ENCODE data around the gene TYRO3.

The TYRO3 gene

GRCh38 chr15:41558400-41559238, at the start of gene TYRO3:
Gene TYRO3, plus strand, starts transcription at chr15:41559212. Its CDS starts 46 bp downstream, at chr15:41559258.
- peak; percentile 50 to 75 for DNase-seq (ENCODE audit: low spot score in 2 of 2)
- Mint-ChIP-seq H3K36me3 (peaks cover 6% of the 10 kb centered on the region), H3K27ac (peak within 1 kb of the TSS; percentile 89), H3K9me3 (no peaks in the 10 kb centered on the region), H3K4me3 (peak within 1 kb of the TSS; percentile 83), H3K4me1 (peaks cover 32% of the 10 kb centered on the region)
- ATAC-seq, result peak; percentile 71

GRCh38 chr15:41510728-41511127, 48.3 kb upstream of the TYRO3 start:
- H3K27ac Mint-ChIP-seq, result no peak overlapping the region
- peaks cover 28% of the 10 kb centered on the region for H3K4me1 Mint-ChIP-seq
- no peaks in the 10 kb centered on the region for H3K9me3 Mint-ChIP-seq
- DNase-seq (ENCODE audit: low spot score in 2 of 2), result no peak
- no peak for ATAC-seq
- H3K4me3 Mint-ChIP-seq, result no peak overlapping the region
- no peaks in the 10 kb centered on the region for H3K36me3 Mint-ChIP-seq

DNA sequence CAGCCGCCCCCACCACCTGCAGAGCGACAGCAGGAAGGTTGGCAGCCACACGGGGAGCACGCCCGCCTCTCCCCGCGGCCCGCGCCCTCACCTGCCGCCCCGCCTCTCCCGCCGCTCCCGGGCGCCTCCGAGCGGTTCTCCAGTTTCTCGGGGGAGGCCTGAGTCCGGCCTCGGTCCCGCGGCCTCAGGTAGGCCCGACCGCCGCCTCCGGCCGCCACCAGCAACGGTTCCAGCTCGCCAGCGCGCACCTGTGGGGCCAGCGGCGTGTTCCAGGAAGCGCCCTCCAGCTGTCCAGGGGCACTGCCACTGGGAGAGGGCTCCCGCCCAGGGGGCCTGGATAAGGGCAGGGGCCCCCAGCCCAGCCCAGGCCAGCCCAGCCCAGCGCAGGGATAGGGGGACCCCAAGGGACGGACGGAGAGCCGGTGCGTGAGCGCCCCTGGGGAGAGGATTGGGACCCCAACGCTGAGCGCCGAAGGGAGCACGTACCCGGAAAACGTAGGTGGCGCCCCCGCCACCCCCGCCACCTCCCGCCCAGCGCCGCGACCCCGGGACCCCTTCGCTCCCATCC, 47.6 kb upstream of the TYRO3 start:
- Mint-ChIP-seq H3K9me3 (no peaks in the 10 kb centered on the region), H3K4me3 (peak overlapping the region; percentile 78), H3K4me1 (peaks cover 28% of the 10 kb centered on the region), H3K27ac (no peak overlapping the region), H3K36me3 (peaks cover 1% of the 10 kb centered on the region)
- ATAC-seq (no peak), DNase-seq (ENCODE audit: low spot score in 2 of 2) (no peak)

DNA sequence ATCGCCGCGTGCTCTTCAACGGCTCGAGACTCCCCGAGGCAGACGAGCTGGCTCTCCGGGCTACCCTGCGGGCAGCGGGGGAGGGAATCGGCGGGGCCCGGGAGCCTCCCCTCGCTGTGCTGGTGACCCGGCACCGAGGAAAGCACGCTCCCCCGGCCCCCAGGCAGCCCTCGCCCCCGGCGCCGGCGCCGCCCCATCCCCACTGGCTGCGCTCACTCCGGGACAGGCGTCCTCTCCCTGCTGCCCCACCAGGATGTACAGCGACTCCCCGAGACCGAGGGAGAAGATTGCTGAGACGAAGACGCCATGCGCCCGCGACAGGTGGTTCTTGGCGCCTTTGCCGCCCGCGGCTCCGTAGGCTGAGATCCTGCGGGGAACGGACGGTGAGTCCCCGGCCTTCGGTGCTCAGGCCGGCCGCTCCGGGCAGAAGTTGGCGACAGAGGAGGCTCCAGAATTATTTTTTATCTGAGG, 47.1 kb upstream of the TYRO3 start:
- ATAC-seq (no peak), DNase-seq (ENCODE audit: low spot score in 2 of 2) (no peak)
- H3K36me3 Mint-ChIP-seq, result peaks cover 7% of the 10 kb centered on the region
- peaks cover 28% of the 10 kb centered on the region for H3K4me1 Mint-ChIP-seq
- H3K4me3 Mint-ChIP-seq, result peak overlapping the region; percentile 78
- H3K27ac Mint-ChIP-seq, result no peak overlapping the region
- no peaks in the 10 kb centered on the region for H3K9me3 Mint-ChIP-seq

DNA sequence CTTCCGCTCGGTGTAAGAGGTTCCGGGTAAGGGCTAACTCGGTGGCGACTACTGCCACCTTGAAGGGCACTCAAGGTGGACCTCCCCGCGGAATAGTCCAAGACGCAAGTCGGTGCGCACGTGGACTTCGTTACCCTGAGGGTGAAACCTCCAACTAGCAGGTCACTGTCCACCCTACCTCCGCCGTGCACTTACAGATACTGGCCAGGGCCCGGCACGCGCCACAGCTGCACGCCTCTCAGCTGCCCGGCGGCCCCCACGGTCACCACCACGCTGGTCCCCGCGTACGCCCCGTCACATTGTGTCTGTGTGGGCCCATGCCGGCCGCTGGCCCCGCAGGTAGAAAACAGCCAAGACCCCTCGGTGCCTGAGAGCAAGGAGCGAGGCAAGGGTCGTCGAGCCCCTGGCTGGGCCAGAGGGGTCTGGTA, 46.5 kb upstream of the TYRO3 start:
- Mint-ChIP-seq H3K27ac (no peak overlapping the region), H3K9me3 (no peaks in the 10 kb centered on the region), H3K4me3 (peak overlapping the region; percentile 78), H3K4me1 (peaks cover 28% of the 10 kb centered on the region), H3K36me3 (peaks cover 12% of the 10 kb centered on the region)
- ATAC-seq, result no peak
- no peak for DNase-seq (ENCODE audit: low spot score in 2 of 2)

GRCh38 chr15:41512940-41513505, 46.0 kb upstream of the TYRO3 start:
- H3K4me3 Mint-ChIP-seq, result peak overlapping the region; percentile 78
- peak overlapping the region; percentile 54 for H3K27ac Mint-ChIP-seq
- DNase-seq (ENCODE audit: low spot score in 2 of 2) (no peak), ATAC-seq (peak; percentile 14)
- H3K4me1 Mint-ChIP-seq, result peaks cover 31% of the 10 kb centered on the region
- no peaks in the 10 kb centered on the region for H3K9me3 Mint-ChIP-seq
- peaks cover 15% of the 10 kb centered on the region for H3K36me3 Mint-ChIP-seq

DNA sequence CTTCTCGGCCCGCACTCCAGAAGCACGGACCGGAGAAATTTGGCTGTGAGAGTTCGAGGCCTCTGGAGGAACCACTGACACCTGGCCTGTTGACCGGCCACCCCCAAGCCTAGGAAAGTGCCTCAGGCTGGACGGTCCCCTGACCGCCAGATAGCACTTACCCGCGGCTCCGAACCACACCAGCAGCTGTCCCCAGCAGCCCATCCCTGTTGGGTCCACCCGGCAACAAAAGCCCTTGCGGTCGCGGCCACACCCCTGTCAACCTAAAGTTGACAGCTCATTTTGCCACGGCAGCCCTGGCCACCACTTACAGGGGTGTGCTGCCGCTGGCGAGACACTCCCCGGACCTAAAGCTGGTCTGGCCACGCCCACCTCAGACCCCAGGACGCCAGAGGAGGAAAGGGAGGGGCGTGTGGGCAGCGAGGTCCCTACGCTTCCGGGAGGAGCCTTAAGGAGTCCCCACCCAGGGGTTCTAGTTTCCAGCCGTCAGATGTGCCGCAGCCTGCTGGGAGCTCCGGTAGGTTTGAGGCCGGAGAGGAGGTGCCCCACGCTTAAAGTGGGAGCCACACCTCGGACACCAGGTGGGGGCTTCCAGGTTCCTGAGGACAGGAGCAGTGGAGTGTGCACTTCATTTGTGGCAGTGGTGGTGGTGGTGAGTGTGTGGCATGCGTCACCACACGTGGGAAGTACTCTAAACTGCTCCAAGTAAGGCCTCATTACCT, 45.3 kb upstream of the TYRO3 start, which contains the start of gene LTK:
Gene LTK, minus strand, starts transcription at position 322 of the 722 bp plus-strand sequence. Its CDS starts 118 bp downstream, at position 204.
- peaks cover 19% of the 10 kb centered on the region for H3K36me3 Mint-ChIP-seq
- peak; percentile 76 for ATAC-seq
- peak within 1 kb of the TSS; percentile 78 for H3K4me3 Mint-ChIP-seq
- DNase-seq (ENCODE audit: low spot score in 2 of 2), result no peak
- peaks cover 34% of the 10 kb centered on the region for H3K4me1 Mint-ChIP-seq
- H3K27ac Mint-ChIP-seq, result peak within 1 kb of the TSS; percentile 54
- H3K9me3 Mint-ChIP-seq, result no peaks in the 10 kb centered on the region

DNA sequence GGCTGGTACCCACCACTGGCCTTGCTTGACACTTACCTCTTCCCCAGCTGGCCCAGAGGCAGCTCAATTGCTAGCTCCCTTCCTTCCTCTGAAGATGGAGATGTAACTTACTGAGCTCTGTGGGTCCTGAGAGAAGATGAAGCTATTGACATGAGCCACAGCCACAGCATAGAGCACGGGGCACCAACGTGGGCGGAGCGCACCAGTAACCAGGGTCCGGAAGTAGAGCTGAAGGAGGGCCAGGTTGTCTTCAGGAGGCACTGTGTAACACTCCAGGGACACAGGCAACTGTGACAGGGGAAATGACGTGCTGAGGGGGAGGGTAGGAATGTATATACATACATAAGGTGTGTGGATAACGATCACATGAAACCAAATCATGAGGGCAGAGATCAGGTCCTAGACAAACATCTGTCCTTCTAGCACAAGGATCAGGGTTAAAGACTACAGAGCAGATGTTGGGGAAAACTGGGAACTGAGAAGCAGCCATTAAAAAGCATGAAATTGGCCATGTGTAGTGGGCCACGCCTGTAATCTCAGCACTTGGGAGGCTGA, 41.0 kb upstream of the TYRO3 start:
- Mint-ChIP-seq H3K27ac (peak overlapping the region; percentile 75), H3K4me1 (peaks cover 23% of the 10 kb centered on the region), H3K9me3 (no peaks in the 10 kb centered on the region), H3K4me3 (no peak overlapping the region), H3K36me3 (peaks cover 37% of the 10 kb centered on the region)
- DNase-seq (ENCODE audit: low spot score in 2 of 2) (no peak), ATAC-seq (peak; percentile 29)

DNA sequence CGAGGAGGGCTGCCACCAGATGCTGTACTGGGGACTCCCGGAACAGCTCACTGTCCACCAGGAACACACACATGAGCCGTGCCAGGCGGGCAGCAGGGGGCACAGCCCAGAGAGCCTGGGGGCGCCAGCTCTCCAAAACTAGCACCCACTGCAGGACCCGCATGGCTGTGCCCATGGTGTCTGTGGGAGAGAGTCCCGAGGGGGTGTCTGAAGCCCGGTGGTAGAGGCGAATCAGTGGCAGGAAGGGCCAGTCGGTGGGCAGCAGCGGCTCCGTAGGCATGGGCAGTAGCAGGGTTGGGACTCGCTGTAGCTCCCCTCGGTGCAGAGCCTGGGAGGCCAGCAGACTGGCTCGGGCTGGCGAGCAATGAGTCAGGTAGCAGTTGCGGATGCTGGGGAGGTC, 38.4 kb upstream of the TYRO3 start:
- Mint-ChIP-seq H3K4me3 (no peak overlapping the region), H3K4me1 (peaks cover 6% of the 10 kb centered on the region), H3K36me3 (peaks cover 53% of the 10 kb centered on the region), H3K27ac (peak overlapping the region; percentile 30), H3K9me3 (no peaks in the 10 kb centered on the region)
- DNase-seq (ENCODE audit: low spot score in 2 of 2) (no peak), ATAC-seq (no peak)

DNA sequence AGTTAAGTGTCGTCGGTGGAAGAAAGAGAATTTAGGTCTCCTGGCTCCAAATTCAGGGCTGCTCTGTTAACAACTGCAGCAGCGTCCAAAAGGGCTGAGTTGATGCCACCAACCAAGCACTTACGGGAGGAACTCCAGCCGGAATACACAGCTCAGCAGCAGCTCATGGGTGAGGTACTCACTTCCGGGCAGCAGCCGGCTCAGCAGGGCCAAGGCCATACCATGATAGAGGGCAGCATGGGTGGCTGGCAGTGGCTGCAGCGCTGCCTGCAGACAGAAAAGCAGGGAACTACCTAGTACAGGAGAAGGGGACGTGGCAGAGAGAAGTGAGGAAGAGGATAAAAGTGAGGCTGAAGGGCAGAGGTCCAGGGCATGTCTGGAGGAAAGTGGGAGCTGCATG, 37.4 kb upstream of the TYRO3 start:
- H3K9me3 Mint-ChIP-seq, result no peaks in the 10 kb centered on the region
- peaks cover 60% of the 10 kb centered on the region for H3K36me3 Mint-ChIP-seq
- peaks cover 6% of the 10 kb centered on the region for H3K4me1 Mint-ChIP-seq
- no peak for DNase-seq (ENCODE audit: low spot score in 2 of 2)
- H3K27ac Mint-ChIP-seq, result peak overlapping the region; percentile 30
- no peak overlapping the region for H3K4me3 Mint-ChIP-seq
- no peak for ATAC-seq

GRCh38 chr15:41523097-41523496, 35.9 kb upstream of the TYRO3 start:
- ATAC-seq, result no peak
- no peaks in the 10 kb centered on the region for H3K9me3 Mint-ChIP-seq
- H3K27ac Mint-ChIP-seq, result peak overlapping the region; percentile 50
- DNase-seq (ENCODE audit: low spot score in 2 of 2), result no peak
- H3K4me1 Mint-ChIP-seq, result peaks cover 2% of the 10 kb centered on the region
- peaks cover 60% of the 10 kb centered on the region for H3K36me3 Mint-ChIP-seq
- H3K4me3 Mint-ChIP-seq, result no peak overlapping the region

DNA sequence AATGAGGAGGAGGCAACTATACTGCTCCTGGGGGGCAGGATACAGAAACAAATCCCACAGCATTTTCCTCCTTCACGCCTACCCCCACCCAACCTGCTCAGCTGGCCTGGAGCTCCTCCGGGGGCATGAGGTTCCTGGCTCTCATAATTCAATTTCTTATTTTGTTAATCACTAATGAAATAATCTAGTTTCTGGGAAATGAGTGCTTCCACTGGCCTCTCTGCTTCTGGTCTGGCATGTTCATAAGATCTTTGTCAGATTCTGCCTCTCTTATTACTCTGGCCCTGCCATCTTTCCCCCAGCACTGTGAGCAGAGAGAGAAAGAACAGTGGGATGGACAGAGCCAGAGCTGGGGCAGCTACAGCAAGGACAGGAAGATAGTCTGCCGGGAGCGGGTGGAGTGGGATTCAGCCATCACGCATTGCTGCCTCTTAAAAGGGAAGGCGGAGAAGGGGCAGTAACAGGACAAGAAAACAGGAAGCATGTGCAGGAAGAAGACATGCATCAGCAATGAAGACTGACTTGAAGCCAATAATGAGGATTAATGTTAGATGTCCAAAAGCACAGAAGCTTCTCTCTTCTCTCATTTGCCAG, 28.6 kb upstream of the TYRO3 start:
- ATAC-seq, result no peak
- Mint-ChIP-seq H3K4me1 (peaks cover 12% of the 10 kb centered on the region), H3K27ac (peak overlapping the region; percentile 87), H3K36me3 (peaks cover 97% of the 10 kb centered on the region), H3K4me3 (no peak overlapping the region), H3K9me3 (no peaks in the 10 kb centered on the region)
- DNase-seq (ENCODE audit: low spot score in 2 of 2), result no peak

DNA sequence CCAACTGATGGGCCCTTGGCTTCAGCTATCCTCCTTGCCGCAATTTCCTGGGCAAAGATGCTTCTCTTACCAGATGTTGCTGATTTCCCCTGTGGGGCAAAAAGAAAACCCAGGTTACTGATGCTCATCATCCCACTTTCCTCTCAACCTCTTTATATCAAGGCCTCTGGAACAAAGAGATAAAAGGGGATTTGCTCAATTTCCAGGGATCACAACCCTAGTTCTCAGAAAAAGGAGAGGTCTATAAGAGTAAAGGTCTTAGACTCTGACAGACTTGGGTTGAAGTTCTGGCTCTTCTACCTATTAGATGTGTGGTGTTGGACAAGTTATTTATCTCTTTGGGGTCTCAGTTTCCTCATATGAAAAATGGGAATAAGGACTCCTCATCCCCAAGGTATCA, 23.5 kb upstream of the TYRO3 start:
- peaks cover 68% of the 10 kb centered on the region for H3K36me3 Mint-ChIP-seq
- H3K4me3 Mint-ChIP-seq, result no peak overlapping the region
- DNase-seq (ENCODE audit: low spot score in 2 of 2), result no peak
- no peak for ATAC-seq
- peaks cover 11% of the 10 kb centered on the region for H3K4me1 Mint-ChIP-seq
- H3K27ac Mint-ChIP-seq, result no peak overlapping the region
- H3K9me3 Mint-ChIP-seq, result no peaks in the 10 kb centered on the region

GRCh38 chr15:41536866-41537265, 22.1 kb upstream of the TYRO3 start:
- Mint-ChIP-seq H3K36me3 (peaks cover 56% of the 10 kb centered on the region), H3K4me3 (no peak overlapping the region), H3K9me3 (no peaks in the 10 kb centered on the region), H3K27ac (no peak overlapping the region), H3K4me1 (peaks cover 7% of the 10 kb centered on the region)
- no peak for ATAC-seq
- DNase-seq (ENCODE audit: low spot score in 2 of 2), result no peak
